Right hindlimb (tissue), 1 donor: ENCODE data around the gene NPHP1.
"Not testable (repeated sequence)": the region's sequence is repeated elsewhere in the genome, so short reads cannot be mapped to it uniquely, and the experiment has no call there.

ENCODE experiments used
- DNase-seq: peaks from one replicate; pipeline ENCODE4 v3.0.0-alpha.2; 2018

The NPHP1 gene

GRCh38 chr2:110101901-110102803 is 102.7 kb downstream of the NPHP1 start:
- DNase-seq: no peak

GRCh38 chr2:110101280-110101844 is 103.5 kb downstream of the NPHP1 start:
- DNase-seq: peak; percentile 95

GRCh38 chr2:110100880-110101279 is 103.9 kb downstream of the NPHP1 start:
- not testable (repeated sequence) for DNase-seq

- no peak for DNase-seq
These were observed 104.3 kb downstream of the NPHP1 start for GRCh38 chr2:110100480-110100879.

- DNase-seq: no peak
These were observed 105.2 kb downstream of the NPHP1 start for GRCh38 chr2:110099471-110100225.

GRCh38 chr2:110099038-110099425 is 105.8 kb downstream of the NPHP1 start:
- no peak for DNase-seq

- DNase-seq: no peak
These were observed 107.2 kb downstream of the NPHP1 start for GRCh38 chr2:110097506-110098220.

GRCh38 chr2:110095994-110096633 is 108.7 kb downstream of the NPHP1 start:
- no peak for DNase-seq

- not testable (repeated sequence) for DNase-seq
These were observed 109.8 kb downstream of the NPHP1 start for GRCh38 chr2:110094884-110095534.

GRCh38 chr2:110093924-110094323 is 110.9 kb downstream of the NPHP1 start:
- DNase-seq: not testable (repeated sequence)

GRCh38 chr2:110090164-110090563 is 114.6 kb downstream of the NPHP1 start:
- not testable (repeated sequence) for DNase-seq

GRCh38 chr2:110083757-110084156 is 121.1 kb downstream of the NPHP1 start:
- DNase-seq: not testable (repeated sequence)

GRCh38 chr2:110083162-110083561 is 121.7 kb downstream of the NPHP1 start:
- DNase-seq: not testable (repeated sequence)

- DNase-seq: not testable (repeated sequence)
These were observed 126.7 kb downstream of the NPHP1 start for GRCh38 chr2:110078104-110078503.

GRCh38 chr2:110075896-110076295 is 128.9 kb downstream of the NPHP1 start:
- DNase-seq: not testable (repeated sequence)
